ENCODE measurements around the gene RPL21.

Gene RPL21

GRCh38 chr13:27258637-27259386 lies 7.5 kb downstream of the RPL21 start:
- no peak for DNase-seq (ENCODE audit: low read depth)

- DNase-seq (ENCODE audit: low read depth): no peak
These were observed 8.5 kb downstream of the RPL21 start for GRCh38 chr13:27259831-27260230.

GRCh38 chr13:27261396-27261795 lies 10.0 kb downstream of the RPL21 start:
- DNase-seq (ENCODE audit: low read depth): no peak

- no peak for DNase-seq (ENCODE audit: low read depth)
These were observed 12.1 kb downstream of the RPL21 start for GRCh38 chr13:27263438-27263837.

- DNase-seq (ENCODE audit: low read depth): no peak
These were observed 12.8 kb downstream of the RPL21 start for GRCh38 chr13:27264181-27264580.

GRCh38 chr13:27264648-27265047 lies 13.3 kb downstream of the RPL21 start:
- no peak for DNase-seq (ENCODE audit: low read depth)

- no peak for DNase-seq (ENCODE audit: low read depth)
These were observed 15.6 kb downstream of the RPL21 start for GRCh38 chr13:27266917-27267316.

GRCh38 chr13:27267596-27267995 lies 16.2 kb downstream of the RPL21 start:
- DNase-seq (ENCODE audit: low read depth): no peak

GRCh38 chr13:27269114-27269665 lies 17.8 kb downstream of the RPL21 start:
- DNase-seq (ENCODE audit: low read depth): no peak

- DNase-seq (ENCODE audit: low read depth): peak; percentile 48
These were observed 19.5 kb downstream of the RPL21 start, which contains the start of gene RASL11A for GRCh38 chr13:27270594-27271520. Gene RASL11A, plus strand, starts transcription at chr13:27270830. Its CDS starts 115 bp downstream, at chr13:27270945.

GRCh38 chr13:27271570-27272096 lies 20.3 kb downstream of the RPL21 start:
- no peak for DNase-seq (ENCODE audit: low read depth)

- DNase-seq (ENCODE audit: low read depth): no peak
These were observed 22.5 kb downstream of the RPL21 start for GRCh38 chr13:27273658-27274425.

- no peak for DNase-seq (ENCODE audit: low read depth)
These were observed 23.3 kb downstream of the RPL21 start for GRCh38 chr13:27274631-27275030.

- DNase-seq (ENCODE audit: low read depth): no peak
These were observed 24.8 kb downstream of the RPL21 start for GRCh38 chr13:27276188-27276587.

- no peak for DNase-seq (ENCODE audit: low read depth)
These were observed 28.1 kb downstream of the RPL21 start for GRCh38 chr13:27279506-27279905.

- no peak for DNase-seq (ENCODE audit: low read depth)
These were observed 28.8 kb downstream of the RPL21 start for GRCh38 chr13:27280009-27280656.

GRCh38 chr13:27280841-27281240 lies 29.5 kb downstream of the RPL21 start:
- no peak for DNase-seq (ENCODE audit: low read depth)

GRCh38 chr13:27281420-27281819 lies 30.1 kb downstream of the RPL21 start:
- no peak for DNase-seq (ENCODE audit: low read depth)

GRCh38 chr13:27283906-27284493 lies 32.6 kb downstream of the RPL21 start:
- no peak for DNase-seq (ENCODE audit: low read depth)

- no peak for DNase-seq (ENCODE audit: low read depth)
These were observed 37.0 kb downstream of the RPL21 start for GRCh38 chr13:27288392-27288791.
